Measurements from ENCODE around the gene RAC2. TPM values are rescaled to one million over a fixed set of nuclear protein-coding genes. Genes with fewer than 3 reads are reported as not detected.

RAC2 gene
- total RNA-seq, 1 donor from 2014 or later: 978 TPM

DNA sequence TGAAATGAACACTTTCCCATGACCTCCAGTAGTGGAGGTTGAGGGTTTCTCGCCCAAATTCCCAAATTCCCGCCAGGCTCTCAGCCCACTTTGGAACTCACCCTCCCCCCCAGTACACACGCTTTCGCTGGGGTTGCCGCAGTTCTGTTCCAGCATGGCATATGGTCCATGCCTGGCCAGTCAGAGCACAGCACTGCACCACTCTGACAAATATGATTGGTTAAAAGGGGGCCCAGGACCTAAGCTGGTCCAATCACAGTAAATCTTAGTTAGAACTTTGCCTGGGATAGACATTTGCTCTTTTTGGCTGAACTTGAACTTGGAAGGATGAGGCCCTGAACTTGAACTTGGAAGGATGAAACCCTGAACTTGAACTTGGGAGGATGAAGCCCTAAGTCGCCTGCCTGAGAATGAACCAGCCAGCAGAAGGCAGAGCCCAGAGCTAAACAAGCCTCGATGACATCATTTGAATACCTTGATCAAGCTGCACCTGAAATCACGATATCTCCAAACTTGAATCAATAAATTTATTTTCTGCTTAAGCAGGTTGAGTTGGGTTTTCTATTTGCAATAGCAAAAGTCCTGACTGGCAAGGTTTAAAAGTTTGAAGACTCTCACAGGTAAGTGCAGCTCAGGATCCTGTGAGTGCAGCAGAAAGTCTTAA, 19.2 kb downstream of the RAC2 start:
- intact Hi-C loops (cut with micrococcal nuclease): no loop called here

DNA sequence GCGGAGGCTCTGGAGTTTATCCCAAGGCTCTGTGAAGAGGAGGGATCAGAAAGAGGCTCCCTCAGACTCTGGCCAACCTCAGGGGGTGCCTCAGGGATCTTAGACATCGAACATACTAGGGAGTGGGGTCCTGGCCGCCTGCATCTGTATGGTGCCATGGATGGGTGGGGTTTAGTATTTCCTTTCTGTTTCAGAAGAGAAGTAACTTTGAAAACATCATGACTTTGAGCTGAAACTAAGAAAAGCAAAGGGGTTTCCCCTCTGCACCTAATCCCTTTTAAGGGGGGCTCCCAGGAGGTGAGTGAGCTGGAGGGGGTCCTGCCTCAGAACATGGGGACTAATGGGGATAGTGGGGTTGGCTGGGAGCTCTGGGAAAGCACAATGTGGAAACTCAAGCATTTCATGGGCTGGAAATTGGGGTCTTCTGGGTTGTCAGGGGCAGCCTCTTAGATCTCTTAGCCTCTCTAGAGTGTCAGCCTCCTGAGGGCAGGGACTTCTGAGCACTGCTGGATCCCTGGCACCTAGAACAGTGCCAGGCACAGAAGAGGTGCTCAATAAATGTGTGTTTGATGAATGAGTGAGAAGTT, 20.0 kb downstream of the RAC2 start:
- intact Hi-C loops (cut with micrococcal nuclease): no loop called here

DNA sequence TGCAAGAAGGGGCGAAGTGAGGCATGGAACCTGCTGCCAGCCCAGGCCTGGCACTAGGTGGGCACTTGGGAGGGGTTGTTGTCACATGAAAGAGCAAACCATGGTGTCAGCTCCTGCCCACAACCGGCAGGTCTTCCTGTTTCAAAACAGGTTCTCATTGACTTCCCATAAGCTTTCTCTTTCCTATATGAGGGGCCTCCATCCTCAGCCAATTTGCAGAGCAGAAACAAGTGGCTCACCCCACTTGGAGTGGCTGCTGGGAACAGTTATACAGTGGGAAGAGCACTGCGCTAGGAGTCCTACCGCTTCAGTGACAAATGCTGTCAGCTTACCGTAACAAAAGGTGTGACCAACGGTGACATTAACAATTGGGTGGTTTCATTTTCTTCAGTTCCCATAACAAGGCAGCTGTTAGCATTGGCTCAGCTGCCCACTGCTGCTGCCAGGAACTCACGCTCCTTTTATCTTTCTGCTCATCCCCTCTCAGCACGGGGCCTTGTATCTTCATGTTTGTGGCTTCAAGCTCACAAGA, 21.6 kb downstream of the RAC2 start:
- intact Hi-C loops (cut with micrococcal nuclease): loop anchor here (1.0 kb wide), 1 partner anchor 446 kb away; the partner anchor contains the start of gene IFT27

DNA sequence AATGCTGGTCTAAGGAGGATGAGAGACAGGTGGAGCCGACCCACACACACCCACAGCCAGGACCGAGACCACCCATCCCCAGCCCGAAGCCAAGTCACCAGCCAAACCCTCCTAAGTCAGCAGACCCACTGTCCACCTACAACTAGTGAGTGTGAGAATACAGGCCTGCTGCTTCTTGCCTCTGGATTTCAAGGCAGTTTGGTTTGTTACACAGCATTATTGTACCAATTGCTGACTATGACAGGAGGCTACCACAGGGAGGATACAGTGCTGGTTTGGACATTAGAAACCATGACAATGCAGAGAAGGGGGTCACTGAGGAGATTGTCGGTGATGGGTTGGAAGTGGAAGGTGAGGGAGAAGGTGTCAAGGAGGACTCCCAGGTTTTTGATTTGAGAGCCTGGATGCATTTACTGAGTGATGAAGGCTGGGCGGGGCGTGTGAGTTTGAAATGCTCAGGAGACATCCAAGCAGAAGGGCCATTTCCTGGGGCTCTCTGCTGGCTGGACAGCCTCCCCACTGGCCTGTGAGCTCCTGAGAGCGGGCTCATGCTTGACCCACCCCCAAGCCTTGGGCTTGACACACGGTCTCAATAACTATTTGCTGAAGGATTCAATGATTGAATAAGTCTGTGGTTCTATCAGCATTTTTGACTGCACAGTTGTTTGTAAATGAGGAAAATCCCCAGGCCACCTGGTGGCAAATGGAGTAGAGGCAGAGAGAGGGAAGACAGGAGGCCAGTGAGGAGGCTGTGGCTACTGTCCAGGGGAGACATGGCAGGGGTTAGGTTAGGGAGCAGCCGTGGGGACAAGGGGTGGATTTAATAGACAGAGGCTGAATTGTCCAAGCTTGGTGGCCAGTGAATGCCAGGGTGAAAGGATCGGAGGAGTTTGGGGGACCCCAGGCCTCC, 22.4 kb downstream of the RAC2 start:
- intact Hi-C loops (cut with micrococcal nuclease): loop anchor here (1.0 kb wide), 1 partner anchor 445 kb away; the partner anchor contains the start of gene IFT27

DNA sequence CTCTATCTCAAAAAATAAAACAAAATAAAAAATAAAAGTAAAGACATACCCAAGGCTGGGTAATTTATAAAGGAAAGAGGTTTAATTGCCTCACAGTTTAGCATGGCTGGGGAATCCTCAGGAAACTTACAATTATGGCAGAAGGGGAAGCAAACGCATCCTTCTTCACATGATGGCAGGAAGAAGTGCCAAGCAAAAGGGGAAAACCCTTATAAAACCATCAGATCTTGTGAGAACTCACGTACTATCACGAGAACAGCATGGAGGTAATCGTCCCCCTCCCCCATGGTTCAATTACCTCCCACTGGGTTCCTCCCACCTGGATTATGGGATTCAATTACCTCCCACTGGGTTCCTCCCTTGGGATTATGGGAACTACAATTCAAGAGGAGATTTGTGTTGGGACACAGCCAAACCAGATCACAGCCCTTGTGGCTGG, 23.5 kb downstream of the RAC2 start:
- intact Hi-C loops (cut with micrococcal nuclease): no loop called here

DNA sequence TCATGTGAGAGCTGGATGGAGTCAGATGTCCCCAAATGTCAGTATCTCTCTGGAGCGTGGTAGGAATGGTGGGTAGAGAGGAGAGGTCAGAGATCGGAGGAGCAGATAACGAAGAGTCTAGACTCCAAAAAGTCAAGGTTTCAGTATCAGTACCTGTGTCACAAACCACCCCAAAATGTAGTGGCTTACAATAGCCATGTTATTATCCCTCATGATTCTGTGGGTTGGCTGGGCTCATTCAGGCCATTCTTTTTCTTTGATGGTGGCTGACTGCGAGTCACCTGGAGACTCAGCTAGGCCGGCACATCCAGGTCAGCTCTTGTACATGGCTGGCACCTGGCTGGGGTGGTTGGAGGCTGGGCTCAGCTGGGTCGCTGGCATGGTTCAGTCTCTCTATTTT, 24.5 kb downstream of the RAC2 start:
- intact Hi-C loops (cut with micrococcal nuclease): loop anchor here (1.0 to 5.0 kb wide), 8 partner anchors 11 to 388 kb away; partner anchors contain the start of genes CYTH4 and GGA1

DNA sequence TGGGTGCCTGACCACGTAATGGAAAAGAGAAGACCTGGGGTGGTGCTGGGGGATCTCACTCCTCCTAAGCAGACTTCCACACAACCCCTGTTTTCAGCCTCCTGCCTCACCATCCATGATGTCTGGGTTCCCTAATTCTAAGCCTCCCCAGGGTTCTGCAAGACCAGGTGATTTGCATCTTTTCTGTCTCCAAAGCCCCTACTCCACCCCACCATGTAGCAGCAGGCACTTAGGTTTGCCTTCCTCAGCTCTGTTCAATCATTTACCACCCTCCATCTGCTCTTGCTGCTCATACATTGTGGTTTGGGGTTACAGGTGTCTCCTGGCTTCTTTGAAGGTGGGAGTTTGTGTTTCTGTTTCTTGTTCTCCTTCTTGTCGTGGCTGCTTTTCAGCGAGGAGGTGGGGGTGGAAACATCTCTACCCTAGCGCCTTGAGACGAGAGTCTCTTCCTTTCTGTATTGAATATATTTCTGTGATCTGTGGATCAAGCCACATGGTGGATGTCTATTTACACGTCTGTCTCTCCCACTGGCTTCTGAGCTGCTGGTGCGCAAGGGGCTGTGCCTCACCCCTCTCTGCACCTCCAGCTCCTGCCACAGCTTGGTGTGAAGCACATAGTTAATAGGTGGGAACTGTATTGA, 25.2 kb downstream of the RAC2 start:
- intact Hi-C loops (cut with micrococcal nuclease): loop anchor here (1.0 to 5.0 kb wide), 8 partner anchors 11 to 388 kb away; partner anchors contain the start of genes CYTH4 and GGA1

DNA sequence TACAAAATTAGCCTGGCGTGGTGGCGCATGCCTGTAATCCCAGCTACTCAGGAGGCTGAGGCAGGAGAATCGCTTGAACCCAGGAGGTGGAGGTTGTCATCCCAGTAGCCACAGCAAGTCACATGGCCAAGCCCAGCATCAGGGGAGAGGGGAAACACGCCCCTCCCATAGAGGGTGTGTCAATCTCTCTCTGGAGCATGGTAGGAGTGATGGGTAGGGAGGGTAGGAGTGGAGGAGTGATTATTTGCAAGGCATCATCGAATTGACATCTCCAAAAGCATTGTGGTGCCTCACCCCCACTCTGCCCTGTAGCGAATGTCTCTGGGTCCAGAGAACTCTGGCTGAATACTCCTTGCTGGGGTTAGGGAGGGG, 25.7 kb downstream of the RAC2 start:
- intact Hi-C loops (cut with micrococcal nuclease): loop anchor here (2.0 to 5.0 kb wide), 3 partner anchors 56 to 389 kb away; partner anchors contain the start of genes CYTH4 and GGA1

DNA sequence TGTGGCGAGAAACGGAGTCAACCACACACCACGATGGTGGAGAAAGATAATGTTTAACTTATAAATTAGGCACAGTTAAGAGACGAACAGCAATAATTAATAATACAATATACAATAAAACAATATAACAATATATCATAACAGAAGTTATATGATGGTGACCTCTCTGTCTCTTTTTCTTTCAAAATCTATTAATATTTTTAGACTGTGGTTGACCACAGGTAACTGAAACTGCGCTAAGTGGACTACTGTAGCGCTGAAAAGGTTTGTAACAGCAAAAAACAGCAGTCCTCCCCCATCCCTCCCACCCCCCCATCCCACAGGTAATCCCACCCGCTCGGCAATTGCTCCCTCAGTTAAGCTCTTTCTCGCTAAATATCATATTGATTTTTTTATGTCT, 28.2 kb downstream of the RAC2 start:
- intact Hi-C loops (cut with micrococcal nuclease): loop anchor here (5.0 kb wide), 1 partner anchor 391 kb away; the partner anchor contains the start of gene GGA1

DNA sequence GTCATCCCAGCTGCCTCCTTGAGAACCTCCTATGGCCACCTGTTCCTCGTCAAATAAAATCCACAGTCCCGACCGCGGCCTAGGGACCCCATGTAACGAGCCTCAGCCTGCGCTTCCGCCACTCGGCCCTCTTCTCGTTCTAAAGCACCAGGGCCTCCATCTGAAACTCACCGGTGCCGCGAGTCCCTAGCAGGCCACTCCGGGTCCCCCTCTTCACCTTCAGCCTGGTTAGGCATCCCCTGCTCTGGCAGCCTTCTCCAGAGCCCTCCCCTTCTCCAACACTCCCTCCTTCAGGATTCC, 29.4 kb downstream of the RAC2 start:
- intact Hi-C loops (cut with micrococcal nuclease): loop anchor here (5.0 kb wide), 1 partner anchor 393 kb away; the partner anchor contains the start of gene GGA1

DNA sequence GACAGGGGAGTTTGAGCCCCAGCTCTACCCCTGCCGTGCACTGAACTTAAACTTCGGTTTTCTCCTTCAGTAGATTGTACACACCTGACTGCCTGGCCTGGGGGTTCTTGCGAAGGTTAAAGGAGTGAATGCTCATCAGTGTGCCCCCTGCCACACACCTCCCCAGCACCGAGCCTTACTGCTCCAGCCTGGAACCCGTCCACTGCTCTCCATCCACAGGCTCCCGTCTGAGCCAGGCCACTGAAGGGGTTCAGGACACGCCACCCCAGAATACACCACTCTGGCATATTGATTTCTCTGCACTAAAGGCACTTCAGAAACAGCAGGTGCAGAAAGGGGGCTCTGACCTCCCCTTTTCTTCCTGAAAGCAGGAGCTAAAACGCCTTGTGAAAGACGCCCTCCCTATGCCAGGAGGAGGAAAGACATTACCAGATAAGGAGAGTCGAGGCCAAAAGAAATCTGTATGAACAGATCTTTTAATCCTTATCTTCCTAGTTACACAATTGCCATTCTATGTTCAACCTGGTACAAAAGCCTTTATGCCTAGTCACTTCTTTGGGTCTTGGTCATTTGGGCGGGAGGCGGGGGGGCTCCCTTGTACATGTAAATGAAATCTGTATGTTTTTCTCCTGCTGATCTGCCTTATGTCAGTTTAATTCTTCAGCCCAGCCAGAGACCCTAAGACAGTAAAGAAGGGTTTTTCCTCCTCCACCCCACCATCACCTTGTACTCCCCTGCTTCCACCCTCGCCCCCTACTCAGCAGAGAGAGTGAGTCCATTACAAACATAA, 29.9 kb downstream of the RAC2 start:
- intact Hi-C loops (cut with micrococcal nuclease): no loop called here

DNA sequence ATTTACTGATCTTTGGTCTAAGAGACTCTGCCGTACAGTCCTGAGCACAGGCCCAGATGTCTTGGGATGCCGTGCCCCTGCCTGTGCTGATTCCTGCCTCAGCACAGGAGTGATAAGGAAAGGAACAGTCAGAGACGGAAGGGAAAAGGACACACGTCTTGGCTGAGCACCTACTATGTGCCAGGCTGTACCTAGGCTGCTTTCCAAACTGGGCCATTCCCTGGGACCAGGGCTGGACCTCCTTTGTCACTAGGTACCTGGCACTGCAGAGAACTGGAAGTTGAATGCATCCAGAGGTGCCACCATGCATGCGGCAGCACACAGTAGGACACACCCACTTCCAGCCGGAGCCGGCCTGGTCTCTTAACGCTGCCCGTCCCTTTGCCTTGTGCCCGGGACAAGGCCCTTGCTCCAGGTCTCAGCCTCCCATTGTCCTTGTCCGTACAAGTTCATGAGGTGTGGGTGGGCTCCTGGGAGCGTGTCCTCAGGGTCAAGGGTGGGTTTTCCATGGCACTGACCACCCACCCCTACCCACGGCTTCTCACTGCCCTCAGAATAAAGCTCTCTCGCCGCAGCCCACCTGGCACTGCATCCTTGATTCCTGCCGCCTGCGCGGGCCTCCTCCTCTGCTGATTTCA, 30.7 kb downstream of the RAC2 start:
- intact Hi-C loops (cut with micrococcal nuclease): no loop called here

DNA sequence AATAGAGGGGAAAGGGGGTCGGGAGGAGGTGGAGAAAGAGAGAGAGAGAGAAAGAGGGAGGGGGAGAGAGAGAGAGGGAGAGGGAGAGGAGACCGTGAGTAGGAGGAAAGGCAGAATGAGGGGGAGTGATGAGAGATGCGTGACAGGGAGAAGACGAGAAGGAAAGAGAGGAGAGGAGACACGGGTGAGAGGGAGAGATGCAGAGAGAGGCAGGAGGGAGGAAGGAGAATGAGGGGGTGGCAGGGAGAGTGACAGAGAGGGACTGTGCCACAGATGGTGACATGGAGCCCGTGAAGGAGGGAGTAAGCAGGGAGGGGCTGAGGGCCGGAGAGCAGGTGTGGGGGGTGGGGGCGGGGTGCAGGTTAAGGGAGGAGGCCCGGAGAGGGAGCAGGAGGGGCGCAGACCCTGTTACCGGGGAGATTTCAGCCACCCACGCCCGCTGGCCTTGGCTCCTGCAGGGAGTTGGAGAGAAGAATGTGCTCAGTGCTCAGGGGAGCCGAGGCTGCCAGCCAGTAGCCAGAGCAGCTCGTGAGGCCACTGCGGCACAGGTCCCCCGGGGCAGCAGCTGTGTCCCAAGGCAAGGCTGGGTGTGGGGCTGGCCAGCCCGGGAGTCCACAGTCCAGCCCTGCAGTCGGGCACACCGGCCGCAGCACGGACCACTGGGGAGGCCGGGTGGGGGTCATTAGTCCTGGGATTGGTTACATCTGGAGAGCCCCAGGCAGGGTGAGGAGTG, 31.7 kb downstream of the RAC2 start, which contains the start of gene SSTR3:
Gene SSTR3 (minus strand): TSS at position 304 of the 733 bp plus-strand sequence. CDS start 4,674 bp downstream, outside the sequence.
- intact Hi-C loops (cut with micrococcal nuclease): no loop called here

DNA sequence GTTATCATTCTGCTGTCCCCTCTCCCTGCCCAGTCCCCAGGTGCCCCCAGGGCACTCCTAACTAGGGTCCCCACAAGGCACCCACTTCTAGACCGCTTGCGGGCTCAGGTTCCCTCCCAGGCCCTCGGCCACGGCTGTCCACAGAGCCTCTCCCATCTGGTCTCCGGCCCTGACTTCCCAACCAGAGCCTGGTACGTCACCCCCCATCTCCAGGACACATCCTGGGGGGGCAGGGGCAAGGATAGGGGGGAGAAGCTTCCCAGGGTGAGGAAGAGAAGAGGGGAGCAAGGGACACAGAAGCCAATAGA, 32.2 kb downstream of the RAC2 start:
- intact Hi-C loops (cut with micrococcal nuclease): no loop called here

DNA sequence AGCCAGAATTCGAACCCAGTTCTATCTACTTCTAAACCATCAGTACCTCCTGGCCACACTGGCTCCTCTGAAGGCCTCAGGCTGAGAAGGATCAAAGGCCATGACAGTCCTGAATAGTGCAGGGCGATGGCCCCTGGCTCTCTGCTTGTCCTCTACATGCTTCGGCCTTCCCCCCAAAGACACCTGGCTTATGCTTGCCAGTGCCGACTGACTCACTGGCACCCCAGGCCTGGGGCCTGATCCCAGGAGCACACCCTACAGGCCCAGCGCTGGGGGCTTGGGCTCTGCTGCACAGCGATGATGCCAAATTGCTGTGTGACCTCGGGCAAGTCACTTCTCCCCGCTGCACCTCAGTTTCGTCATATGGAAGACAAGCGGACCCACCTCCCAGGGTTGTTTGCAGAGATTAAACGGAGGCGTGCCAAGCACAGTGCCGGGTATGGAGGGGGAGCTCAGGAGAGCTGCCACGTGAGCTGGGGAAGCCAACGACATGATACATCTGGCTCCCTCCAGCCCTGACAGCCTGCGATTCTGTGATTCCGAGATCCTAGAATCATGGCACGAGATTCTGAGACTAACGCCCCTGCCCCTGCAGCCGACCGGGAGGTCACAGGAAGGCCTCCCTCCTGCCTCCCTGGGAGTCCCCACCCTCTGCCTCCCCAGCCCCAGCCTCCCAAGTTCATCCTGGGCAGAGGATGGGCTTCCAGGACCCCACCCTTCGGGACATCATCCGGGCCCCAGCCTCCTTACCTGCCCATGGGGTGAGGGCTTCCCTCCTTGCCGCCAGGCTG, 32.8 kb downstream of the RAC2 start:
- intact Hi-C loops (cut with micrococcal nuclease): no loop called here

DNA sequence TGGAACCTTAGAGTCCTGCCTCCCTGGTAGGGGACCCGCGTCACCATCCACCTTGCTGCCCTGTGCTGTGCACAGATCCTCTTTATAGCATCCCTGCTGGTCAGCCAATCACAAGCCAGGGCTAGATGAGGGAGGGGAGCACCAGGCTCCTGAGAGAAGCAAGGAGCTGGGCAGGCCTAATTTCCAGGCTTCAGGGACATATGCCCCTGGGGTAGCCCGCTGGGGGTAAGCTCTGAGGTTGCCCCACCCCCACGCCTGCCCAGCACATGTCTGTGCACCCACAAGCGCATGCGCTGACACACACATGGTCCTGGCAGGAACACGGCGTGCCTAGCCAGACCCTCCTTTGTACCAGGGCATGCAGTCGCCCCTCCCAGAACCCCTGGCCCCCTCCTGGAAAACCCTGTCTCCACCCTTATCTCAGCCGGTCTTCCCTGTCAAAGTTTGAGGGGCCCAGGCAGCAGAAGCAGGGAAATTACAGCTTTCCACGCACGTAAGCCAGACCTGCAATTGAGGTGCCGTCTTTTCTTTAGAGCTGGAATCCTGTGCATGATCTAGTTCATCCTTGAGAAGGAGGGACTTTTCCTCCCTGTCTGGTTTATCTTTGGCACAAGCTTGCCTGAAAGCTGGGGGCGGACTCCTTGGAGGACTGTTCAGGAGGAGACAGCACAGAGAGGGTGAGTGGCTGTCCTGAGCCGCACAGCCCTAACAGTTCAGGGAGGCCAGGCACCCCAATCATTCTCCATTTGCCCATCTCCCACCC, 33.8 kb downstream of the RAC2 start:
- intact Hi-C loops (cut with micrococcal nuclease): no loop called here

DNA sequence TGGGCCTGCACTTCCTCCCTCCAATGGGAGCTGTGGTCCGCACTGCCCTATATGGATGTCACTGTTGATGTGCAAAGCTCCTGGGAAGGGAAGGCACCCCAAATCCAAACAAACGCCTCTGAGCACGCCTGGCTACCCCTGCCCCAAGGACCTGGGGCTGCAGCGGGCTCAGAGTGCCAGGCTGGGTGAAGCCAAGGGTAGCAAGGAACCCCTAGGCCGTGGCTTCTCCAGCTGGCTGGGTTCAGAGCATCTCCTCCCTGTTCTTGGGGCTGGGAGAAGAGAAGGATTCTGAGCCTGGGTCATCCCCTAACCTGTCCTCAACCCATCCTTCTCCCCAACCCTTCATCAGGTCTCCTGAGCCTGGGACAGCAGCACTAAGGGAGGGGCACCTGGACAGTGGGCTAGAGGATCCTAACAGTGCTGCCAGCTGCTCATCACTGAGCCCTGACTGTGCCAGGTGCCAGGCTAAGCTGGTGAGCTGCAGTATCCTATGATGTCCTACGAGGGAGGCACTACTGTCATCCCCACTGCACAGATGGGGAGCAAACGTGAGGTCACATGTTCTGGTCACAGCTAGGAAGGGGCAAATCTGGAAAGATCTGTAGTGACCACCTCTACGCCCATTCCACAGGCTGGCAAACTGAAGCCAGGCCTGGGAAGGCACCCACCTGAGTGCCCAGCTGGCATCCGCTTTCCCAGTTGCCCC, 34.8 kb downstream of the RAC2 start:
- intact Hi-C loops (cut with micrococcal nuclease): no loop called here
